Omental fat pad (tissue), 4 donors: ENCODE results near the gene SH3GL2. TPM values are rescaled to one million over a fixed set of nuclear protein-coding genes. Genes with fewer than 3 reads are reported as not detected.

Experiments used
- ATAC-seq: fragments of 150-250 bp; one replicate; pipeline ENCODE4 v1.9.1; 2016; ENCODE audit warnings: mild to moderate bottlenecking, moderate library complexity; ENCODE audit not compliant: low FRiP score
- DNase-seq: peaks from one replicate; pipeline ENCODE4 v3.0.0-alpha.2; 2019; ENCODE audit warnings: low spot score
- CTCF ChIP-seq, 3 donors: fragments of 450-650 bp; IDR thresholded peaks; one replicate each; pipeline ENCODE4 v1.5.1; 2016 to 2017; ENCODE audit warnings: antibody characterized with exemption in 3 of 3, mild to moderate bottlenecking in 3 of 3, moderate library complexity in 2 of 3
- total RNA-seq, 4 donors: library from RNA; depleted of rRNA; stranded (reverse); fragments of >200 nt; gene quantifications; one replicate each; pipeline ENCODE4 v1.1.0, GENCODE V29; 2016

SH3GL2 gene
- total RNA-seq, 4 donors from 2014 or later, result 0.24 to 0.56 TPM; not detected in 2

DNA sequence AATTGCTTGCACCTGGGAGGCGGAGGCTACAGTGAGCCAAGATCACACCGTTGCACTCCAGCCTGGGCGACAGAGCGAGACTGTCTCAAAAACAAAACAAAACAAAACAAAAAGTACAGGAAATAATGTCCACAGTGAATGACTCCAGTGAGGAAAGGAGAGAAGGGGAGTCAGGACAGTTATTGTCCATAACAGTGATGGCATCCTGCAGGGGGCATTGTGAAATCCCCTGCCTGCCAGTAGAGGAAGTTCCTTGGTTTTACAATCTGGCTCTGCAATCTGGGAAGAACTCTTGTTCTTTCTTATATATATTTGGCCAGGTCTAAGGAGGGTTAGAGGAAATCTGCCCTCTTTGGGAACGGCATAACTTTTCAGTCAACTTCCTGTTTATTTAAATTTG, 8.2 kb downstream of the SH3GL2 start:
- no peak for TF ChIP-seq CTCF (IDR thresholded peaks at IDR 0.05)
- DNase-seq (no peak), ATAC-seq (no peak)

DNA sequence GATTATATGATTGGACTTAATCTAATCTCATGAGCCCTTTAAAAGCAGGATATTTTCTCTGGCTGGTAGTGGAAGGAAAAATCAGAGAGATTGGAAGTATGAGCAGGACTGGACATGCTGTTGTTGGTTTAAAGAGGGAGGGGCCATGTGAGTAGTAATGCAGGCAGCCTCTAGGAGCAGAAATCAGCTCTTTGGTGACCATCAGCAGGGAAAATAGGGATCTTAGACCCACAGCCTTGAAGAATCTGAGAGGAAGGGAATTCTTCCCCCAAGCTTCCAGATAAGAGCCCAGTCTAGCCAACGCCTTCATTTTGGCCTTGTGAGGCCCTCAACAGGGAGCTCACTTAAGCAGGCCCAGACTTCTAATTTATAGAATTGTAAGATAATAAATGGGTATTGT, 9.5 kb downstream of the SH3GL2 start:
- DNase-seq (no peak), ATAC-seq (no peak)
- no peak for TF ChIP-seq CTCF (IDR thresholded peaks at IDR 0.05)

GRCh38 chr9:17588941-17589340, 10.1 kb downstream of the SH3GL2 start:
- ATAC-seq (no peak), DNase-seq (no peak)
- no peak for TF ChIP-seq CTCF (IDR thresholded peaks at IDR 0.05)

DNA sequence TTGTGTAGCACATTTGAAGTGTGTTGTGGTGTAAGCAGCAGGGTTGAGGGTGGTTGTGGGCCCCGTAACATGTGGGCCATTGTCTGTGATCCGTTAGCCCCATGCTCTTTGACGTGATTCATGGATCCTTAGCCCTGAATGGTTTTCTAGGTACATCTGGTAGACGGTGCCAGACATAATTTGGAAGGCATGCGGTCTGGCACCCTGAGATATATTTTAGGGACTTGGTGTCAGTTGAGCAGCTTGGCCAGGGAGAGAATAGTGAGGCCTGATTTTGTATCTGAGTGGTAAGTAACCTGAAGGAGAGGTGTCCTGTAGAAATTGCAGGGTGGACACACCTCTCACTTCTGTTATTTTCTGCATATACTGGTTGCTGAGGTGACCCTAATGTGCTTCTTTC, 10.9 kb downstream of the SH3GL2 start:
- no peak for ATAC-seq
- TF ChIP-seq CTCF (IDR thresholded peaks at IDR 0.05), result no peak
- no peak for DNase-seq

GRCh38 chr9:17594961-17595360, 16.1 kb downstream of the SH3GL2 start:
- no peak for ATAC-seq

DNA sequence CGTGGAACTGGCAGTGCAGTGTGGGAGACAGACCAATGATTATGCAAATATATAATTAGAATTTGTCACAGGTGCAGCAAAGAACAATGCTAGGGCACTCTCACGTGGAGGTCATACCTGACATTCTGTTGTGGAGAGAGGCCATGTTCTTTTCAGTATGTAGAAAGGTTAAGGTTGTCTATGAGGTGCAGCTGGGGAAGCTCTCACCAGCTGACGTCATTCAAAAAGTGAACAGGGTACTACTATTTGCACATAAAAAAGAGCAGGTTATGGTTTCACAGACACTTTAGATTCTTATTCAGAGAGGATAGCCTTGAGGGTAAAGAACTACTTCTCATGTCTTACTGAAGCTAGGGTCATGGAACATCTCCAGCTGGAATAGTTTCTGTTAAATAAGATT, 19.1 kb downstream of the SH3GL2 start:
- no peak for TF ChIP-seq CTCF (IDR thresholded peaks at IDR 0.05)
- ATAC-seq (no peak), DNase-seq (no peak)

More at GRCh38 chr9:17594961-17595360, 16.1 kb downstream of the SH3GL2 start:
- DNase-seq, result no peak
- no peak for TF ChIP-seq CTCF (IDR thresholded peaks at IDR 0.05)

- ATAC-seq (no peak), DNase-seq (no peak)
- TF ChIP-seq CTCF (IDR thresholded peaks at IDR 0.05), result no peak
Observed at GRCh38 chr9:17600962-17601593, 22.2 kb downstream of the SH3GL2 start.
